ENCODE data around the gene TIPARP.

Gene TIPARP

GRCh38 chr3:156674046-156674910 lies at the start of gene TIPARP:
Gene TIPARP, plus strand, starts transcription at chr3:156674590. Its CDS starts 3,108 bp downstream, at chr3:156677698.
- peak; percentile 80 to 100 (median 98) for DNase-seq

GRCh38 chr3:156626104-156626503 lies 48.3 kb upstream of the TIPARP start:
- DNase-seq, result peak in 6 of 56 donors; percentile 18 to 28 (median 22)

- DNase-seq, result no peak
These were observed 46.3 kb upstream of the TIPARP start for GRCh38 chr3:156627946-156628569.

GRCh38 chr3:156628836-156629618 lies 45.4 kb upstream of the TIPARP start:
- DNase-seq, result no peak

GRCh38 chr3:156630081-156630772 lies 44.2 kb upstream of the TIPARP start:
- no peak for DNase-seq

GRCh38 chr3:156630773-156631093 lies 43.7 kb upstream of the TIPARP start:
- DNase-seq, result no peak

- no peak for DNase-seq
These were observed 43.1 kb upstream of the TIPARP start for GRCh38 chr3:156631323-156631722.

- DNase-seq, result no peak
These were observed 41.8 kb upstream of the TIPARP start for GRCh38 chr3:156632601-156633000.

- peak in 7 of 56 donors; percentile 5 to 24 (median 15) for DNase-seq
These were observed 41.1 kb upstream of the TIPARP start for GRCh38 chr3:156633335-156633734.

- no peak for DNase-seq
These were observed 39.4 kb upstream of the TIPARP start for GRCh38 chr3:156635034-156635433.

- DNase-seq, result no peak
These were observed 38.4 kb upstream of the TIPARP start for GRCh38 chr3:156635973-156636372.

GRCh38 chr3:156637480-156638022 lies 36.8 kb upstream of the TIPARP start:
- DNase-seq, result no peak

GRCh38 chr3:156638271-156638670 lies 36.1 kb upstream of the TIPARP start:
- DNase-seq, result no peak

- no peak for DNase-seq
These were observed 34.9 kb upstream of the TIPARP start for GRCh38 chr3:156639414-156640023.

- DNase-seq, result no peak
These were observed 32.8 kb upstream of the TIPARP start for GRCh38 chr3:156641618-156641975.

GRCh38 chr3:156642750-156643728 lies 31.4 kb upstream of the TIPARP start:
- DNase-seq, result peak in 16 of 56 donors; percentile 6 to 64 (median 36)

GRCh38 chr3:156643729-156644389 lies 30.5 kb upstream of the TIPARP start:
- peak in 20 of 56 donors; percentile 10 to 56 (median 28) for DNase-seq

GRCh38 chr3:156644958-156645357 lies 29.4 kb upstream of the TIPARP start:
- DNase-seq, result no peak

GRCh38 chr3:156646958-156647357 lies 27.4 kb upstream of the TIPARP start:
- DNase-seq, result no peak
